Fibroblast of upper back skin (primary cell): Measurements from ENCODE around the gene PNLIPRP3.

Experiments used
- DNase-seq: peaks from one replicate; pipeline ENCODE4 v3.0.0-alpha.2; 2013

Gene PNLIPRP3

GRCh38 chr10:116451711-116452337 lies 24.2 kb downstream of the PNLIPRP3 start:
- DNase-seq: no peak

- DNase-seq: no peak
These were observed 24.7 kb downstream of the PNLIPRP3 start for GRCh38 chr10:116452338-116452720.

GRCh38 chr10:116457488-116457887 lies 29.8 kb downstream of the PNLIPRP3 start:
- DNase-seq: no peak

- no peak for DNase-seq
These were observed 32.6 kb downstream of the PNLIPRP3 start for GRCh38 chr10:116460219-116460618.

DNA sequence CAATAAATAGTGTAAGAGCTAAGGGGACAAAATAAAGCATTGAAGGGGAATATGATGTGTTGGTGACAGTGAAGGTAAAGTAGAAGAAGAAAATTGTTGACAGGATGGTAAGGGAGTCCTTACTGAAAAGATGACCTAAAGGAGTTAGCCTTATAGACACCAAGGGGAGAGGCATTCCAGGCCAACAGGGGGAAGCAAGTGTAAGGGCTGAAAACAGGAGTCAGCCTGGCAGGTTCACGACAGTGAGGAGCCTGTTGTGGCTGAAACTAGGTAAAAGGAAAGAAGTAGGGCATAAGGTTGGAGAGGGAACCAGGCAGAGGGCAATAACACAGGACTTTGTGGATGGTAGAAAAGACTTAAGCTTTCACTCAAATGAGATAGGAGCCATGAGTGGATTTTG lies 34.0 kb downstream of the PNLIPRP3 start:
- DNase-seq: no peak

GRCh38 chr10:116464257-116464656 lies 36.6 kb downstream of the PNLIPRP3 start:
- DNase-seq: no peak

GRCh38 chr10:116465546-116465945 lies 37.9 kb downstream of the PNLIPRP3 start:
- DNase-seq: no peak

GRCh38 chr10:116466715-116467422 lies 39.2 kb downstream of the PNLIPRP3 start:
- DNase-seq: no peak

GRCh38 chr10:116469437-116469836 lies 41.8 kb downstream of the PNLIPRP3 start:
- DNase-seq: peak; percentile 29

GRCh38 chr10:116470071-116470470 lies 42.4 kb downstream of the PNLIPRP3 start:
- DNase-seq: peak; percentile 4

DNA sequence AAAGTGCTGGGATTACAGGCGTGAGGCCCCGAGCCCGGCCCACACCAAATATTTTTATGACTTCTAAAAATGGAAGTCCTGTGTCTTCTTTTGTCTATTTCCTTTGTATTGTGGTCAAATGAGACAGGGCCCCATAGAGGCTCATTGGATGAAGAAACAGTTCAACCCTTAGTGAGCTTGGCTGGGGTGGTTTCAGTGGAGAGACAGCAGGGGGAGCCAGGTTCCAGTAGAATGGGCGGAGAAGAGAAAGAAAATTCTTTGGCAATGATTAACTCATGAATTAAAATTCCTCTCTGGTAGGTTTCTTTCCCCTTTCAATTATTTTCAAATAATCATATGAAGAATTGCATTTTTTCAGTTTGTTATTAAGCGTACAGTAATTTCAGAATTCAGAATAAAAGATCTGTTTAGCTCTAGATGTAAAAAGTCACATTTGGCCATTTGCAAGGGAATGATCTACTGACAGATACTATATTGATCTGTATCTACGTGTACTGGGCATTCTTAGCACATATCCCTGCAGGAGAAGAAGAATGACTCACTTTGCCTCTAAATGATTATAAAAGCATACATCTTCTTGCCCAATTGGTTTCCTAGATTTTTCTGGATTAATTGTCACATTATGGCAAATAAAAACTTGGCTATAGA lies 43.2 kb downstream of the PNLIPRP3 start:
- DNase-seq: peak; percentile 28

- no peak for DNase-seq
These were observed 45.2 kb downstream of the PNLIPRP3 start for GRCh38 chr10:116472891-116473290.

GRCh38 chr10:116475866-116476265 lies 48.2 kb downstream of the PNLIPRP3 start:
- DNase-seq: no peak

GRCh38 chr10:116476461-116476860 lies 48.8 kb downstream of the PNLIPRP3 start:
- no peak for DNase-seq

DNA sequence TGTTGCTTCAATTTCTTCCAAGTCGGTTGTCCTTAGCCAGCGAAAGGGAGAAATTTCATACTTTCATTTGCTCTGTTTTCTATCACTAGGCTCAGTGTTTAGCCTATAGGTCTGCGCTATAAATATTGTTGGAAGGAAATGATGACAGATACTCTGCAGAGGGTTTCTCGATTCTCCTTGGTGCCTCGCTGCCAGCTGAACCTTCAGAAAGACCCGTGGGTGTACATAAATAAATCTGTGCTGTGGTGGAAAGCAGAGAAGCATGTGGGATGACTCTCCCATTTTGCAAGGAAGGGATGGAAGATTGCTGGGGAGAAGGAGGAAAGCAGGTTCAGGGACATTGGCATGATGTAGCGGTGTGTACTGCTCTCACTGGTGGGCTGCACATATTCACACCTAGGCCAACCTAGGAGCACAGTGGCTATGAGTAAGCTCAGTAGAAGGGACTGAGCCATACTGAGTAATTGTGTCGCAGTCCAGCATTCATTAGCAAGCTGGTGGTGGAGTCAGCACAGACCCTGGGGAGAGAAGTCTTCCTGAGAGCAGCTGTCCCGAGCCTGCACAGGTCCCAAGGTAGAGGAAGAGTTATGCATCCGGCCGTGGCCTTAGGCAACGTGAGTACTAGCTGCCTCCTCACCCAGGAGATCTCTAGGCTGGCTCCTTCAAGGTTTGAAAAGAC lies 50.5 kb downstream of the PNLIPRP3 start:
- DNase-seq: no peak

GRCh38 chr10:116486770-116487448 lies 59.3 kb downstream of the PNLIPRP3 start:
- DNase-seq: no peak

DNA sequence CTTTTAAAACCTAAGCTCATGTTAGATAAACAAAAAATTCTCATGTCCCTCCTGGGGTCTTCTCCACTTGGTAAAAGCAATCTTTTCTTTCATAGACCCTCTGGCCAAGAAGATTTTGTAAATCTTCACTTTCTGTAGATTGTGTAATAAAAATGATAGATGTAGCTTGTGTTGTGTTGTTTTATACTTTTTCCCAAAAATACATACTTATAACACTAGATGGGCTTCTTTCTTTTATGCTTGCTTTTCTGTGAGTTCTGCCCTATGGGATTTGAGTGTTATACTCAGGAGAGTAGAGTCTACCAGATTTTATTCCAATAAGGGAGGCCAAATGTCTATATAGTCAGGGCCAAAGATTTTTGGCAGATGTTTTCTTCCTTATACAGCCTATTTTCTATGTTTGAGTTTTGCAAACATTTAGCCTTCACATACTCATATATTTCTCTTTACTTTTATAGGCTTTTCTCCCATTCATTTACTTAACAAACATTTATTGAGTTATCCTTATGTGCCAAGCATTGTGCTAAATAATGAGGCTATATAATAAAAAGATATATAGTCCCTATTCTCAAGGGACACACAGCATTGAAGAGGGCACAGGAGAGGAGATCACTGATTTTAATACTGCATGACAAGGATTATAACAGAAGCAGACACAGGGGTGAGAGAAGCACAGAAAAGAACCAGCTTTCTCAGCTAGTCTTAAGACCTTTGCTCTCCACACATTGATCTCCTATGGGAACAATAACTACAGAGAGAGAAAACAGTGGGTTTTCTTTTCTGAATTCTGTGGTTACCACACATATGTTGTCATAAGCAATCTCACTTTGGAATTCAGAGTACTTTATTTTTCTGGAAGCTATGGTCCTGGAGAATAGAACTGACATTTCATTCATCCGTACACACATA lies 60.1 kb downstream of the PNLIPRP3 start:
- no peak for DNase-seq

- no peak for DNase-seq
These were observed 61.8 kb downstream of the PNLIPRP3 start for GRCh38 chr10:116489460-116489859.

GRCh38 chr10:116490028-116490662 lies 62.5 kb downstream of the PNLIPRP3 start:
- peak; percentile 13 for DNase-seq

DNA sequence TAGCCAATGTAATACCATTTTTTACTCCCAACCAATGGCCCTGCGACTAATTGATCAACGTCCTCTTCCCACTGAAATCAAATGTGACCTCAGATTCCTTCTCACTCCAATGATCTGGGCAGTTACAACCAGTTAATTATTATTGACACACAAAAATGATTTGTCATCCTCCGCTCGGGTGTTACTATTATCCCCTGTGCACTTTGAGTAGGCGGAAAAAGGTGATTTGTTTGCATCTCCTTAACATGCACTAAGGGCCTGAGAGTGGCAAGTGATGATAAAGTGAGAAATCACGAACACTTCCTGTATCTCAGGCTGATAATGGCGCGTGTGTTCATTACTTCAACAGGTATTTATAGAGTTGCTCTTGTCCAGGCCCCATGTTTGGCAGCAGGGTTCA lies 77.1 kb downstream of the PNLIPRP3 start:
- no peak for DNase-seq

DNA sequence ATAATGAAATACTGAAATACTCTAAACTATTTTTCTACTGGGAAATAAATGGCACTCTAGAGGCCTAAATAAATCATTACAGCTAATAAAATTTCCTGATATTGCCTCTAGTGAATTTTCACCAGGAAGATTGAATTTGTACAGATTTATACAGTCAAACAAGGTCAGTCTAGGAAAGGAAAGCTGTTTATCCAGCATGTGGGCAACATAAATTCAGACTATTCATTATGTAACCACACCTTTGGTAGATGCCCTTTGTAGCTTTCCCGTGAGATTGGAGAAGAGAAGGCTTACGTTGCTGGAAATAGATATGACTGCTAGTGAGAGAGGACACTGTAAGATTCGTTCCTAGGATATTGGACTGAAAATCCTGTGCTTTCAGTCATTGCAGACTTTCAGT lies 82.9 kb downstream of the PNLIPRP3 start:
- DNase-seq: no peak
